CD4-positive, CD25-positive, alpha-beta regulatory T cell (primary cell): Measurements from ENCODE around the gene ANKRD63. TPM values are rescaled to one million over a fixed set of nuclear protein-coding genes. Genes with fewer than 3 reads are reported as not detected.

Source experiments
- ATAC-seq, 2 donors: fragments of 150-1000 bp; cut with Tn5 transposase; one replicate each; pipeline ENCODE4 v1.10.0; 2021; ENCODE audit warnings: low read depth in 2 of 2, moderate number of reproducible peaks in 2 of 2, moderate library complexity in 1 of 2
- DNase-seq, 3 donors: peaks; one replicate each; pipeline versions ENCODE4 v3.0.0 to v3.0.0-alpha.2; 2012 to 2022; ENCODE audit warnings: mixed read lengths in 1 of 3
- H3K27ac ChIP-seq: one replicate; pipeline ENCODE4 v1.7.0; 2013; ENCODE audit warnings: mild to moderate bottlenecking, low read length; ENCODE audit not compliant: insufficient read depth, poor library complexity, severe bottlenecking
- H3K27me3 ChIP-seq: one replicate; pipeline ENCODE4 v1.7.0; 2013; ENCODE audit warnings: low read length; ENCODE audit not compliant: control insufficient read depth, insufficient read depth
- H3K36me3 ChIP-seq: one replicate; pipeline ENCODE4 v1.7.0; 2013; ENCODE audit warnings: mild to moderate bottlenecking, low read length, moderate library complexity; ENCODE audit not compliant: control insufficient read depth, insufficient read depth
- H3K4me1 ChIP-seq: 2 replicates; pipeline ENCODE4 v1.7.0; 2013; ENCODE audit warnings: mild to moderate bottlenecking, low read length; ENCODE audit not compliant: insufficient read depth, control insufficient read depth, poor library complexity, severe bottlenecking
- H3K4me3 ChIP-seq: one replicate; pipeline ENCODE4 v1.7.0; 2013; ENCODE audit warnings: low read depth, mild to moderate bottlenecking, low read length, moderate library complexity
- H3K9me3 ChIP-seq, 2 experiments: 1 replicate in 1 of 2; 2 replicates in 1 of 2; pipeline ENCODE4 v1.7.0; 2013; ENCODE audit warnings: low read length in 2 of 2, mild to moderate bottlenecking in 1 of 2, moderate library complexity in 1 of 2; ENCODE audit not compliant: control insufficient read depth in 2 of 2
- H3K27ac Mint-ChIP-seq, 3 donors: one replicate each; pipeline ENCODE4 v1.8.0; 2020 to 2022; ENCODE audit warnings: mild to moderate bottlenecking in 3 of 3, mixed read lengths in 3 of 3, moderate library complexity in 2 of 3
- H3K27me3 Mint-ChIP-seq: one replicate; pipeline ENCODE4 v1.8.0; 2022; ENCODE audit warnings: mild to moderate bottlenecking, mixed read lengths
- H3K36me3 Mint-ChIP-seq: one replicate; pipeline ENCODE4 v1.8.0; 2020; ENCODE audit warnings: mixed read lengths
- H3K4me1 Mint-ChIP-seq, 4 donors: one replicate each; pipeline ENCODE4 v1.8.0; 2020 to 2022; ENCODE audit warnings: mixed read lengths in 4 of 4, mild to moderate bottlenecking in 1 of 4
- H3K4me3 Mint-ChIP-seq, 4 donors: one replicate each; pipeline ENCODE4 v1.8.0; 2020 to 2022; ENCODE audit warnings: mild to moderate bottlenecking in 4 of 4, mixed read lengths in 4 of 4, moderate library complexity in 3 of 4
- H3K9me3 Mint-ChIP-seq, 7 donors: one replicate each; pipeline ENCODE4 v1.8.0; 2020 to 2022; ENCODE audit warnings: mixed read lengths in 7 of 7, mild to moderate bottlenecking in 3 of 7, moderate library complexity in 2 of 7
- polyA plus RNA-seq, 4 donors: library from polyadenylated mRNA; unstranded; fragments of 300-500 nt; fragmentation: Illumina TruSeq; gene quantifications; one replicate each; pipeline ENCODE4 v1.2.3, GENCODE V29; 2021
- total RNA-seq: library from RNA; stranded (reverse); gene quantifications from one replicate; pipeline ENCODE4 v1.2.3, GENCODE V29; 2022

Gene ANKRD63
- total and polyA plus RNA-seq, 5 donors from 2014 or later: 0.35 TPM; not detected in 4

DNA sequence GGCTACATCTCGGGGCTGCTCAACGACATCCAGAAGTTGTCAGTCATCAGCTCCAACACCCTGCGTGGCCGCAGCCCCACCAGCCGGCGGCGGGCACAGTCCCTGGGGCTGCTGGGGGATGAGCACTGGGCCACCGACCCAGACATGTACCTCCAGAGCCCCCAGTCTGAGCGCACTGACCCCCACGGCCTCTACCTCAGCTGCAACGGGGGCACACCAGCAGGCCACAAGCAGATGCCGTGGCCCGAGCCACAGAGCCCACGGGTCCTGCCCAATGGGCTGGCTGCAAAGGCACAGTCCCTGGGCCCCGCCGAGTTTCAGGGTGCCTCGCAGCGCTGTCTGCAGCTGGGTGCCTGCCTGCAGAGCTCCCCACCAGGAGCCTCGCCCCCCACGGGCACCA lies 17.0 kb downstream of the ANKRD63 start:
- H3K4me3 Mint-ChIP-seq: no peak overlapping the region

DNA sequence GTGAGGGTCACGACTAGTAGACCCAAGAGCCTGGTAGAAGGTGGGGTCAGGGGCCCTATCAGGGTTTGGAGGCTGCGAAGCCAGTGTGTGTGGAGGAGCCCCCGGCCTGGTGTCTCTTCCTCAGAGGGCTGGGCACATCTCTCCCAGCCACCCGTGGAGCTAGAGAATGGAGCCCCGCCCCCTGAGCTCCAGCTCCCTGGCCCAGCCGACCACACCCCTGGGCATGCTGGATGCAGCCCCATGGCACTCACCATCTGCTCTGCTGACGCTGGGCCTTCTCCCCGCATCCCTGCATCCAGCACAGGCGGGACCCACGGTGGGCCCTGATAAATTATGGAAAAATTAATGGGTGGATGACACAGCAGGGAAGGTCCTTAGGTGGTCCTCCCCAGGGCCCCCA lies 17.5 kb downstream of the ANKRD63 start:
- no peaks in the 10 kb centered on the region for H3K4me1 ChIP-seq
- no peak overlapping the region for H3K4me3 ChIP-seq
- Mint-ChIP-seq H3K36me3 (no peaks in the 10 kb centered on the region), H3K4me1 (no peaks in the 10 kb centered on the region), H3K27ac (no peak overlapping the region), H3K27me3 (peaks cover 6% of the 10 kb centered on the region), H3K4me3 (no peak overlapping the region), H3K9me3 (no peaks in the 10 kb centered on the region)
- H3K27me3 ChIP-seq: no peaks in the 10 kb centered on the region
- H3K36me3 ChIP-seq: no peaks in the 10 kb centered on the region
- no peaks in the 10 kb centered on the region for H3K9me3 ChIP-seq
- ATAC-seq: no peak
- DNase-seq: no peak
- H3K27ac ChIP-seq: no peak overlapping the region

More for the DNA sequence above, 17.0 kb downstream of the ANKRD63 start:
- Mint-ChIP-seq H3K9me3 (no peaks in the 10 kb centered on the region), H3K27me3 (peaks cover 6% of the 10 kb centered on the region), H3K4me1 (no peaks in the 10 kb centered on the region), H3K27ac (no peak overlapping the region), H3K36me3 (no peaks in the 10 kb centered on the region)
- Histone ChIP-seq H3K9me3 (no peaks in the 10 kb centered on the region), H3K27ac (no peak overlapping the region), H3K36me3 (no peaks in the 10 kb centered on the region), H3K27me3 (no peaks in the 10 kb centered on the region), H3K4me1 (no peaks in the 10 kb centered on the region), H3K4me3 (no peak overlapping the region)
- ATAC-seq (no peak), DNase-seq (no peak)

DNA sequence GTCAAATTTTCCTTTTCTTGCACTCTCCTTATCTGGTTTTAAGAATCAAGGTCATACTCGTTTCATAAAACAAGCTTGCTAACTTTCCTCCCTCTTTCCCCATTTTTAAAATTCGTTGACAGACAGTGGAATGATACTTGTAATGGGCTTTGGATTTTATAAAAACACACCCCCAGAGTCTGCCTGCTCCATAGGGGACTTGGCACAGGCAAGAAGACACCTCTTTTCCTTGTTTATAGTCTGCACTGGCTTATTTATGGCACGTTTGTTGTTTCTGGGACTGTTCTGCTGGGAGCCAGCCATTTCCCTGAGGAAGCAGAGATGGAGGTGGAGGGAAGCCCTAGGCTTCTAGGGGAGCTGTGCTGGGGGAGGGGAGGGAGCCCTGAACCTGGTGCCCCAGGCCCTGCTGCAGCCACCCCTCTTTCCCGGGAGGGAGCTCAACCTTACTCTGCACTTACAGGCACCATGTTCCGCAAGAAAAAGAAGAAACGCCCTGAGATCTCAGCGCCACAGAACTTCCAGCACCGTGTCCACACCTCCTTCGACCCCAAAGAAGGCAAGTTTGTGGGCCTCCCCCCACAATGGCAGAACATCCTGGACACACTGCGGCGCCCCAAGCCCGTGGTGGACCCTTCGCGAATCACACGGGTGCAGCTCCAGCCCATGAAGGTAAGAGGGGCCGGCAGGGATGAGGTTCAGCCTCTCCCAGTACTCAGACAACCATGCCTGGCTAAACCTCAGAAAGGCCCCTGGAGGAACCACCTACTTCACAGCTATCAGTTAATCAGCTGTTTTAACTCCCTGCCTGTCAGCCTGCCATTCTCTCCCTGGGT lies 18.3 kb downstream of the ANKRD63 start:
- no peaks in the 10 kb centered on the region for H3K9me3 Mint-ChIP-seq
- H3K27me3 Mint-ChIP-seq: peaks cover 6% of the 10 kb centered on the region
- no peak overlapping the region for H3K4me3 ChIP-seq
- no peak overlapping the region for H3K4me3 Mint-ChIP-seq
- no peaks in the 10 kb centered on the region for H3K4me1 Mint-ChIP-seq
- no peak overlapping the region for H3K27ac ChIP-seq
- ATAC-seq: no peak
- H3K27ac Mint-ChIP-seq: peak overlapping the region in 1 of 3 donors; percentile 13
- DNase-seq: no peak
- H3K36me3 Mint-ChIP-seq: no peaks in the 10 kb centered on the region
- H3K9me3 ChIP-seq: no peaks in the 10 kb centered on the region
- H3K36me3 ChIP-seq: no peaks in the 10 kb centered on the region
- no peaks in the 10 kb centered on the region for H3K27me3 ChIP-seq
- H3K4me1 ChIP-seq: no peaks in the 10 kb centered on the region

DNA sequence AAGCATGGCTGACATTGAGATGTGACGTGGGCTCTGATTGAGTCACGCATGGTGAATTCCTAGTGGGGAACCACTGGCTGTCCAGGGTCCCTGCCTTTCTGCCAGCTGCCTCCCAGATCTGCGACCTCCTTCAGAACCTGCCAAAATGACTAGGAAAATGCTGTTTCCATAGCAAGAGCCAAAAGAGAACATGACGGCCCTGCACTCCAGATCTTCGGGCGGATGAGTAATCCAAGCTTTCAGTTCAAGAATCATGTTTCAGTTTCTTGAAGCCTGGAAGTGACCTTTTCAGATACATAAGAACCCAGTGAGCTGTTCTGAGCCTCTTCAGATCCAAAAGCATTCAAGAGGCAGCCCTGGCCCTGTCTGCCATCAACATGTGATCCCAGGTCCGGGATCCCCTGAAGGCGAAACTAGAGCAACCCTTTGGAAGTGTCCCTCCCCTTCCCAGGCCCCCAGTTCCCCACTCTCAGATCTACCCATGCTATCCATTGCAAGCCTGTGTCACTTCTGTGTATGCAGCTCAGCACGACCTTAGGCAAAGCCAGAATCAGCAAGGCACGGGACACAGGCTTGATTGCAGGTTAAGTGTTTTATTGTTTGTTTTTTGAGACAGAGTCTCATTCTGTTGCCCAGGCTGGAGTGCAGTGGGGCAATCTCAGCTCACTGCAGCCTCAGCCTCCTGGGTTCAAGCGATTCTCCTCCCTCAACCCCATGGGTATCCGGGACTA lies 19.7 kb downstream of the ANKRD63 start:
- Histone ChIP-seq H3K9me3 (no peaks in the 10 kb centered on the region), H3K4me1 (no peaks in the 10 kb centered on the region), H3K27ac (no peak overlapping the region), H3K36me3 (no peaks in the 10 kb centered on the region), H3K4me3 (no peak overlapping the region), H3K27me3 (no peaks in the 10 kb centered on the region)
- DNase-seq: no peak
- Mint-ChIP-seq H3K4me3 (no peak overlapping the region), H3K27ac (no peak overlapping the region), H3K27me3 (peaks cover 6% of the 10 kb centered on the region), H3K9me3 (no peaks in the 10 kb centered on the region), H3K4me1 (no peaks in the 10 kb centered on the region), H3K36me3 (no peaks in the 10 kb centered on the region)
- ATAC-seq: no peak

DNA sequence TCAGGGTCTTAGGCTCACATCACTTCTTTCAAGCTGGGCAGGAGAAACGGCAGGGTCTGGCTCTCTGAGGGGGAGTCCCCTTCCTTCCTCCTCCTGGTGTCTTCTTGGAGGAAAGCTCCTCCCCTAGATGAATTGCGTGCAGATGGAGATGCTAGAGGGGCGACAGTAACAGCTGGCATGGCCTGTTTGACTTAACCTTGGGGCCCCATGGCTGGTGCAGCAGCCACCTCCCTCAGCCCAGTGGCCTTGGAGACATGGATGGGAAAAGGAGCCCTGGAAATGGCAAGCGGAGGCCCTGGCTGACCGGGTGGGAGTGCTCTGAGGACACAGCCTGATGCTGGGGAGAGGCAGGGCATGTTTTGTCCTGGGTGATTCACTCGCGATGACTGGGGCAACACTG lies 23.8 kb downstream of the ANKRD63 start:
- Histone ChIP-seq H3K9me3 (no peaks in the 10 kb centered on the region), H3K36me3 (no peaks in the 10 kb centered on the region), H3K27me3 (peaks cover 4% of the 10 kb centered on the region), H3K4me3 (no peak overlapping the region), H3K27ac (no peak overlapping the region), H3K4me1 (no peaks in the 10 kb centered on the region)
- DNase-seq: no peak
- Mint-ChIP-seq H3K4me3 (no peak overlapping the region), H3K36me3 (no peaks in the 10 kb centered on the region), H3K9me3 (no peaks in the 10 kb centered on the region), H3K4me1 (peaks cover 0 to under 1% (median 0%) of the 10 kb centered on the region in 4 donors), H3K27me3 (peaks cover 25% of the 10 kb centered on the region), H3K27ac (no peak overlapping the region)
- ATAC-seq: no peak

DNA sequence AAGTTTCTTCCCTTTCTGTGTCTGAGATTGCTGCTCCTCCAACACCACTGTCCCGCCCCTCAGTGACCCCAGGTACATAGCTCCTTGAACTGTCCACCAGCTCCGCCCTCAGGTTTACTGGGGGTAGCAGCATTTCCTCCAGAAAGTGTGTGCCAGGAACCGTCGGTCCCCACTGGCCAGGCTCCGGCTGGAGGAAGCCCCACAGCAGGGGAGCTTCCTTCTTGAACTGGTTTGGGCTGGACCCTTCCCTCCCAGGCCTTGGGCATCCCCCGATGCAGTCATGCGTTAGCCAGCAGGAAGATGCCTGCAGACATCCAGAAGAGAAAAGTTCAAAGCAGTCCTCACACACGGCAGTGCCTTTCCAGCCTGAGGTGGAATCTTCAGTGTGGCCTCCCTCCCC lies 24.3 kb downstream of the ANKRD63 start:
- Mint-ChIP-seq H3K27me3 (peaks cover 30% of the 10 kb centered on the region), H3K4me1 (peaks cover 0 to 4% (median 0%) of the 10 kb centered on the region in 4 donors), H3K9me3 (no peaks in the 10 kb centered on the region), H3K27ac (no peak overlapping the region), H3K36me3 (no peaks in the 10 kb centered on the region), H3K4me3 (no peak overlapping the region)
- no peaks in the 10 kb centered on the region for H3K36me3 ChIP-seq
- H3K4me3 ChIP-seq: no peak overlapping the region
- DNase-seq (no peak), ATAC-seq (no peak)
- no peaks in the 10 kb centered on the region for H3K4me1 ChIP-seq
- peaks cover 5% of the 10 kb centered on the region for H3K27me3 ChIP-seq
- H3K9me3 ChIP-seq: no peaks in the 10 kb centered on the region
- H3K27ac ChIP-seq: no peak overlapping the region

DNA sequence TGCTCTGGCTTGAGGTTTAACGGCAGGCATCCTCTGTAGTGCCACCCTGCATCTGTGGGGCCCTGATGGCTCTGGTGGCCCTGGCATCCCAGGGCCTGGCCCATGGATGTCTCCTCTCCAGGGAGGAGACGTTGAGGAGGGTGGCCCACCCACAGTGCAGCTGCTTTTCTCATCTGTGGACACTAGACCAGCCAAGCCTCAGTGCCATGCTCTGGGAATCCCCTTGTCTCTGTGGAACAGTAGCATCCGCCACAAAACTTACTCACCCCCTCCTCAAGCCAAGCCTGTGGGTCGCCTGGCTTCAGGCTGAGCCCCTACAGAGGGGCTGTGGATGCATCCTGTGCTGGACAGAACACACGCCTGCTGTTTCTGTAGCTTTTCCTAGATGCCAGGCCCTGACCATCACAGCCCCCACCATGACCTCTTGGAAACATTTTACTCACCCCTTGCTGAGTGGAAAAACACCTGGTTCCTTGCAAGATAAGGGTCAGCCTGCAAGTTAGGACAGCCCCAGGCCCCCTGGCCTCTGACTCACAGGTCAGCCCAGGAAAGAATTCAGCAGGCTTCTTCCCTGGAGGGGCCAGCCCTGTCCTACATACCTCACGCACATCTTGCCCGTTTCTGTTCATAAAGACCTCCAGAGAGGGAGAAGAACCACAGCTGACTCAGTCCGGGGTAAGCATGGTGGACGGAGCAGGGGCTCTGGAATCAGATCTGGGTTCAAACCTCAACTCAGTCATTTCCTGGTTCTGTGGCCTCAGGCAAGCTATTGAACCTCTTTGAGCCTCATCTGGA lies 25.0 kb downstream of the ANKRD63 start:
- Histone ChIP-seq H3K4me3 (no peak overlapping the region), H3K9me3 (no peaks in the 10 kb centered on the region), H3K36me3 (no peaks in the 10 kb centered on the region), H3K27ac (no peak overlapping the region), H3K27me3 (peaks cover 6% of the 10 kb centered on the region), H3K4me1 (peaks cover 6% of the 10 kb centered on the region)
- H3K4me3 Mint-ChIP-seq: no peak overlapping the region
- H3K4me1 Mint-ChIP-seq: peaks cover 0 to 9% (median 0%) of the 10 kb centered on the region in 4 donors
- H3K27ac Mint-ChIP-seq: no peak overlapping the region
- no peaks in the 10 kb centered on the region for H3K36me3 Mint-ChIP-seq
- H3K27me3 Mint-ChIP-seq: peaks cover 33% of the 10 kb centered on the region
- DNase-seq (no peak), ATAC-seq (no peak)
- H3K9me3 Mint-ChIP-seq: no peaks in the 10 kb centered on the region
